ENCODE measurements around the gene BEND3.

Gene BEND3

GRCh38 chr6:107106165-107106564 is 9.2 kb downstream of the BEND3 start:
- Histone ChIP-seq H4K8ac (ENCODE audit: low read depth, low read length) (no peak overlapping the region), H3K9ac (ENCODE audit: low read depth, low read length, poor library complexity) (no peak overlapping the region), H2BK5ac (ENCODE audit: low read length) (no peak overlapping the region), H3K9me3 (replicated peaks in 1 of 2; ENCODE audit: control insufficient read depth in 2 of 2, insufficient read depth in 1 of 2, low read depth in 1 of 2, low read length in 2 of 2) (no peaks in the 10 kb centered on the region), H4K91ac (ENCODE audit: low read depth, low read length, poor library complexity) (no peak overlapping the region), H3K4me1 (ENCODE audit: control insufficient read depth in 2 of 2, insufficient read depth in 1 of 2, low read depth in 1 of 2, low read length in 2 of 2) (peaks cover 18 to 24% of the 10 kb centered on the region in 2 donors), H3K4ac (ENCODE audit: low read length) (no peak overlapping the region), H2AK5ac (ENCODE audit: low read depth, low read length) (no peak overlapping the region), H3K23ac (ENCODE audit: low read depth, low read length, poor library complexity) (no peak overlapping the region), H3K79me1 (ENCODE audit: low read depth, low read length) (no peaks in the 10 kb centered on the region), H3K14ac (ENCODE audit: low read length) (no peak overlapping the region), H2BK120ac (ENCODE audit: low read depth, low read length) (no peak overlapping the region), H3K4me2 (ENCODE audit: insufficient read depth, low read length, poor library complexity, severe bottlenecking) (no peak overlapping the region), H3K27me3 (ENCODE audit: control insufficient read depth in 3 of 3, insufficient read depth in 3 of 3, low read depth in 1 of 3, low read length in 3 of 3) (no peaks in the 10 kb centered on the region), H2BK12ac (ENCODE audit: low read length) (no peak overlapping the region), H2AFZ (ENCODE audit: low read length) (no peak overlapping the region), H2BK15ac (ENCODE audit: low read length) (no peak overlapping the region), H3K27ac (replicated peaks; ENCODE audit: low read length) (no peak overlapping the region), H3K4me3 (ENCODE audit: low read length in 2 of 2) (no peak overlapping the region), H3K36me3 (replicated peaks in 1 of 2; ENCODE audit: control insufficient read depth in 2 of 2, insufficient read depth in 2 of 2, low read length in 2 of 2) (peaks cover 0 to 16% of the 10 kb centered on the region in 2 donors), H3K18ac (ENCODE audit: low read length) (no peak overlapping the region)
- no CpG with 5 or more reads among the region's 3 CpGs for WGBS, 2 donors (ENCODE audit: extremely low coverage in 2 of 2, insufficient read length in 2 of 2, insufficient replicate concordance in 1 of 2)
- no peak for DNase-seq (ENCODE audit: low spot score)

- Histone ChIP-seq H3K9me3 (replicated peaks in 1 of 2; ENCODE audit: control insufficient read depth in 2 of 2, insufficient read depth in 1 of 2, low read depth in 1 of 2, low read length in 2 of 2) (no peaks in the 10 kb centered on the region), H4K8ac (ENCODE audit: low read depth, low read length) (no peak overlapping the region), H3K36me3 (replicated peaks in 1 of 2; ENCODE audit: control insufficient read depth in 2 of 2, insufficient read depth in 2 of 2, low read length in 2 of 2) (peaks cover 0 to 14% of the 10 kb centered on the region in 2 donors), H3K4me2 (ENCODE audit: insufficient read depth, low read length, poor library complexity, severe bottlenecking) (no peak overlapping the region), H3K79me1 (ENCODE audit: low read depth, low read length) (no peaks in the 10 kb centered on the region), H3K18ac (ENCODE audit: low read length) (peak overlapping the region; percentile 84), H2BK15ac (ENCODE audit: low read length) (peak overlapping the region; percentile 71), H4K91ac (ENCODE audit: low read depth, low read length, poor library complexity) (no peak overlapping the region), H3K4me1 (ENCODE audit: control insufficient read depth in 2 of 2, insufficient read depth in 1 of 2, low read depth in 1 of 2, low read length in 2 of 2) (peaks cover 18 to 24% of the 10 kb centered on the region in 2 donors), H3K9ac (ENCODE audit: low read depth, low read length, poor library complexity) (peak overlapping the region; percentile 12), H2BK12ac (ENCODE audit: low read length) (no peak overlapping the region), H3K4me3 (ENCODE audit: low read length in 2 of 2) (no peak overlapping the region), H2AFZ (ENCODE audit: low read length) (no peak overlapping the region), H3K14ac (ENCODE audit: low read length) (no peak overlapping the region), H2AK5ac (ENCODE audit: low read depth, low read length) (peak overlapping the region; percentile 30), H3K27ac (replicated peaks; ENCODE audit: low read length) (peak overlapping the region; percentile 24), H2BK5ac (ENCODE audit: low read length) (no peak overlapping the region), H3K23ac (ENCODE audit: low read depth, low read length, poor library complexity) (no peak overlapping the region), H2BK120ac (ENCODE audit: low read depth, low read length) (no peak overlapping the region), H3K4ac (ENCODE audit: low read length) (no peak overlapping the region), H3K27me3 (ENCODE audit: control insufficient read depth in 3 of 3, insufficient read depth in 3 of 3, low read depth in 1 of 3, low read length in 3 of 3) (no peaks in the 10 kb centered on the region)
- no CpG with 5 or more reads among the region's 7 CpGs for WGBS, 2 donors (ENCODE audit: extremely low coverage in 2 of 2, insufficient read length in 2 of 2, insufficient replicate concordance in 1 of 2)
- no peak for DNase-seq (ENCODE audit: low spot score)
Observed at GRCh38 chr6:107105511-107106116, 9.7 kb downstream of the BEND3 start.

GRCh38 chr6:107103082-107103481 is 12.2 kb downstream of the BEND3 start:
- H2BK15ac ChIP-seq (ENCODE audit: low read length) = no peak overlapping the region
- H3K23ac ChIP-seq (ENCODE audit: low read depth, low read length, poor library complexity) = no peak overlapping the region
- H2BK12ac ChIP-seq (ENCODE audit: low read length) = no peak overlapping the region
- H3K36me3 ChIP-seq (replicated peaks in 1 of 2; ENCODE audit: control insufficient read depth in 2 of 2, insufficient read depth in 2 of 2, low read length in 2 of 2) = peaks cover 3 to 22% of the 10 kb centered on the region in 2 donors
- H3K4me3 ChIP-seq (ENCODE audit: low read length in 2 of 2) = peak overlapping the region in 1 of 2 donors; percentile 38
- no peak overlapping the region for H3K4ac ChIP-seq (ENCODE audit: low read length)
- no peak for DNase-seq (ENCODE audit: low spot score)
- peaks cover 18 to 27% of the 10 kb centered on the region in 2 donors for H3K4me1 ChIP-seq (ENCODE audit: control insufficient read depth in 2 of 2, insufficient read depth in 1 of 2, low read depth in 1 of 2, low read length in 2 of 2)
- no peaks in the 10 kb centered on the region for H3K79me1 ChIP-seq (ENCODE audit: low read depth, low read length)
- H3K4me2 ChIP-seq (ENCODE audit: insufficient read depth, low read length, poor library complexity, severe bottlenecking) = no peak overlapping the region
- no peaks in the 10 kb centered on the region for H3K27me3 ChIP-seq (ENCODE audit: control insufficient read depth in 3 of 3, insufficient read depth in 3 of 3, low read depth in 1 of 3, low read length in 3 of 3)
- no peak overlapping the region for H4K91ac ChIP-seq (ENCODE audit: low read depth, low read length, poor library complexity)
- no peaks in the 10 kb centered on the region for H3K9me3 ChIP-seq (replicated peaks in 1 of 2; ENCODE audit: control insufficient read depth in 2 of 2, insufficient read depth in 1 of 2, low read depth in 1 of 2, low read length in 2 of 2)
- H2AFZ ChIP-seq (ENCODE audit: low read length) = no peak overlapping the region
- H3K18ac ChIP-seq (ENCODE audit: low read length) = no peak overlapping the region
- H3K14ac ChIP-seq (ENCODE audit: low read length) = no peak overlapping the region
- H3K27ac ChIP-seq (replicated peaks; ENCODE audit: low read length) = no peak overlapping the region
- no CpG with 5 or more reads among the region's 6 CpGs for WGBS, 2 donors (ENCODE audit: extremely low coverage in 2 of 2, insufficient read length in 2 of 2, insufficient replicate concordance in 1 of 2)
- no peak overlapping the region for H2AK5ac ChIP-seq (ENCODE audit: low read depth, low read length)
- no peak overlapping the region for H4K8ac ChIP-seq (ENCODE audit: low read depth, low read length)
- H2BK120ac ChIP-seq (ENCODE audit: low read depth, low read length) = no peak overlapping the region
- H3K9ac ChIP-seq (ENCODE audit: low read depth, low read length, poor library complexity) = no peak overlapping the region
- H2BK5ac ChIP-seq (ENCODE audit: low read length) = no peak overlapping the region

GRCh38 chr6:107102414-107102805 is 12.9 kb downstream of the BEND3 start:
- Histone ChIP-seq H3K18ac (ENCODE audit: low read length) (peak overlapping the region; percentile 62), H3K27ac (replicated peaks; ENCODE audit: low read length) (no peak overlapping the region), H3K9ac (ENCODE audit: low read depth, low read length, poor library complexity) (no peak overlapping the region), H2AK5ac (ENCODE audit: low read depth, low read length) (no peak overlapping the region), H3K9me3 (replicated peaks in 1 of 2; ENCODE audit: control insufficient read depth in 2 of 2, insufficient read depth in 1 of 2, low read depth in 1 of 2, low read length in 2 of 2) (no peaks in the 10 kb centered on the region), H2BK5ac (ENCODE audit: low read length) (no peak overlapping the region), H4K8ac (ENCODE audit: low read depth, low read length) (no peak overlapping the region), H2BK15ac (ENCODE audit: low read length) (no peak overlapping the region), H3K4me3 (ENCODE audit: low read length in 2 of 2) (no peak overlapping the region), H3K36me3 (replicated peaks in 1 of 2; ENCODE audit: control insufficient read depth in 2 of 2, insufficient read depth in 2 of 2, low read length in 2 of 2) (peaks cover 3 to 24% of the 10 kb centered on the region in 2 donors), H4K91ac (ENCODE audit: low read depth, low read length, poor library complexity) (peak overlapping the region; percentile 8), H3K4me2 (ENCODE audit: insufficient read depth, low read length, poor library complexity, severe bottlenecking) (no peak overlapping the region), H3K27me3 (ENCODE audit: control insufficient read depth in 3 of 3, insufficient read depth in 3 of 3, low read depth in 1 of 3, low read length in 3 of 3) (no peaks in the 10 kb centered on the region), H2BK12ac (ENCODE audit: low read length) (no peak overlapping the region), H3K14ac (ENCODE audit: low read length) (peak overlapping the region; percentile 32), H2AFZ (ENCODE audit: low read length) (no peak overlapping the region), H3K79me1 (ENCODE audit: low read depth, low read length) (no peaks in the 10 kb centered on the region), H3K4ac (ENCODE audit: low read length) (no peak overlapping the region), H3K23ac (ENCODE audit: low read depth, low read length, poor library complexity) (no peak overlapping the region), H3K4me1 (ENCODE audit: control insufficient read depth in 2 of 2, insufficient read depth in 1 of 2, low read depth in 1 of 2, low read length in 2 of 2) (peaks cover 18 to 27% of the 10 kb centered on the region in 2 donors), H2BK120ac (ENCODE audit: low read depth, low read length) (no peak overlapping the region)
- no CpG with 5 or more reads among the region's 7 CpGs for WGBS, 2 donors (ENCODE audit: extremely low coverage in 2 of 2, insufficient read length in 2 of 2, insufficient replicate concordance in 1 of 2)
- no peak for DNase-seq (ENCODE audit: low spot score)
